NCI-H1694 (cell line): ENCODE results near the gene HSFX4.
"Not testable (repeated sequence)": the region's sequence is repeated elsewhere in the genome, so short reads cannot be mapped to it uniquely, and the experiment has no call there.

Source experiments
- DNase-seq: peaks from one replicate; lab custom pipeline; 2025; lab: John Stamatoyannopoulos, UW

The HSFX4 gene, protein sequence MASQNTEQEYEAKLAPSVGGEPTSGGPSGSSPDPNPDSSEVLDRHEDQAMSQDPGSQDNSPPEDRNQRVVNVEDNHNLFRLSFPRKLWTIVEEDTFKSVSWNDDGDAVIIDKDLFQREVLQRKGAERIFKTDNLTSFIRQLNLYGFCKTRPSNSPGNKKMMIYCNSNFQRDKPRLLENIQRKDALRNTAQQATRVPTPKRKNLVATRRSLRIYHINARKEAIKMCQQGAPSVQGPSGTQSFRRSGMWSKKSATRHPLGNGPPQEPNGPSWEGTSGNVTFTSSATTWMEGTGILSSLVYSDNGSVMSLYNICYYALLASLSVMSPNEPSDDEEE

DNA sequence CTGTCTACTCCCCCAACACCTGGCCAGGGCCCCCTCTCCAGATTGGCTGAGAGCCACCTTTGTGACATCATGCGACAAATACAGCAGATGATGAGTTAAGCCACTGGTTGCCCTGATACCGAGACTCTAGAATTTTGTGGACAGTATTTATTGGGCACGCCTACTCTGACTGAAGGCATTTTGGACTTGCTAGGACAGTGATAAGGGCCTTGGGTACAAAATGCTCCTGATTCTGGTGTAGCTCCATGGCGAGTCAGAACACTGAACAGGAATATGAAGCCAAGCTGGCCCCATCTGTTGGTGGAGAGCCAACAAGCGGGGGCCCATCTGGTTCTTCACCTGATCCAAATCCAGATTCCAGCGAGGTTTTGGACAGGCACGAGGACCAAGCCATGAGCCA is at the start of gene HSFX4:
Gene HSFX4 (plus strand): TSS at position 174 of the 400 bp plus-strand sequence. CDS start 72 bp downstream, at position 246.
- DNase-seq = not testable (repeated sequence)

DNA sequence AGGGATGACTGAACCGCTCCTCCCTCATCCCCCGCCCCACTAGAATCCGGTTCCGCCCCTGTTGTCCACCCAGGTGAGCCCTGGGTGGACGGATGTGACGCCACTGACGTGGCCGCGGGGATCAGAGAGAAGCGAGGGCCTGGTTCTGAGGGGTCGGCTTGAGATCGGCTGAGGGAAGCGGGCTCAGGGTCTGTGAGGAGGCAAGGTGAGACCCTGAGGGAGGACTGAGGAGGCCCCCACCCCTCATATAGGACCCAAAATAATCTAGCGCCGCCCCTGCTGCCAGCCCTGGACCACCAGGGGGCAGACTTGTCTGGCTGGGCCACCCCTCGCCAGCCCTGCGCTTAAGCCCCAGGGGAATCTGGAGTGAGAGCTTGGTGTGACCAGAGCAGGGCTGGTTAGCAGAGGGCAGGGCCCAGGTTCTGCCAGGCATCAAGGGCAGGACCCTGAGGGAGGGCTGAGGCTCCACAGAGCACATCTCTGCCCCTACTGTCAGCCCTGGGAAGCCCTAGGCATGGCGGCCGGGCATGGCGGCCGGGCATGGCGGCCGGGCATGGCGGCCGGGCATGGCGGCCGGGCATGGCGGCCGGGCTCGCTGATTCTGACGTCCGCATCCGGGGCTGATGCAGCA is 48.2 kb upstream of the HSFX4 start, which contains the start of gene MAGEA8:
Gene MAGEA8 (plus strand): TSS at position 103 of the 631 bp plus-strand sequence. CDS start 3,090 bp downstream, outside the sequence.
- DNase-seq = no peak

DNA sequence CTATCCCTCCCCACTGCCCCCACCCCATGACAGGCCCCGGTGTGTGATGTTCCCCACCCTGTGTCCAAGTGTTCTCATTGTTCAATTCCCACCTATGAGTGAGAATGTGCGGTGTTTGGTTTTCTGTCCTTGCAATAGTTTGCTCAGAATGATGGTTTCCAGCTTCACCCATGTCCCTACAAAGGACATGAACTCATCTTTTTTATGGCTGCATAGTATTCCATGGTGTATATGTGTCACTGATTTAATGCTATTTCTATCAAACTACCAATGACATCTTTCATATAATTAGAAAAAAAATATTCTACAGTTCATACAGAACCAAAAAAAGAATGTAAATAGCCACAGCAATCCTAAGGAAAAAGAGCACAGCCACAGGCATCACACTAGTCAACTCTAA is 38.5 kb upstream of the HSFX4 start:
- not testable (repeated sequence) for DNase-seq

DNA sequence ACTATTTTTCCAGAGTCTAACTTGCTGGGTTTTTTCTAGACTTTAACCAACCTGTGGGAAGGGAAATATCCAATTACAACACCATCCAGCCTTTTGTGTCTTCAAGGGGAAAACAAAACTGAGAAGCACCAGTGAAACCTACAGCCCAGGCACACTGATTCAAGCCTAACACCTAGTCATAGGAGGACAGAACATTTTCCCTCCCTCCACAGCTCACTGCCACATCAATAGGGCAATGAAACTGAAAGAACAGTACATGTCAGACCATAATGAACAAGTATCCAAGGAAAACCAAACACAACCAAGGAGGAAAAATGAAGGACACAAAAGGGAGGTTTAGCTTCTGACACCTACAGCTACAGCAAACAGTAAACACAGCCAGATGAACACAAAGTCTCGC is 30.8 kb upstream of the HSFX4 start:
- no peak for DNase-seq

DNA sequence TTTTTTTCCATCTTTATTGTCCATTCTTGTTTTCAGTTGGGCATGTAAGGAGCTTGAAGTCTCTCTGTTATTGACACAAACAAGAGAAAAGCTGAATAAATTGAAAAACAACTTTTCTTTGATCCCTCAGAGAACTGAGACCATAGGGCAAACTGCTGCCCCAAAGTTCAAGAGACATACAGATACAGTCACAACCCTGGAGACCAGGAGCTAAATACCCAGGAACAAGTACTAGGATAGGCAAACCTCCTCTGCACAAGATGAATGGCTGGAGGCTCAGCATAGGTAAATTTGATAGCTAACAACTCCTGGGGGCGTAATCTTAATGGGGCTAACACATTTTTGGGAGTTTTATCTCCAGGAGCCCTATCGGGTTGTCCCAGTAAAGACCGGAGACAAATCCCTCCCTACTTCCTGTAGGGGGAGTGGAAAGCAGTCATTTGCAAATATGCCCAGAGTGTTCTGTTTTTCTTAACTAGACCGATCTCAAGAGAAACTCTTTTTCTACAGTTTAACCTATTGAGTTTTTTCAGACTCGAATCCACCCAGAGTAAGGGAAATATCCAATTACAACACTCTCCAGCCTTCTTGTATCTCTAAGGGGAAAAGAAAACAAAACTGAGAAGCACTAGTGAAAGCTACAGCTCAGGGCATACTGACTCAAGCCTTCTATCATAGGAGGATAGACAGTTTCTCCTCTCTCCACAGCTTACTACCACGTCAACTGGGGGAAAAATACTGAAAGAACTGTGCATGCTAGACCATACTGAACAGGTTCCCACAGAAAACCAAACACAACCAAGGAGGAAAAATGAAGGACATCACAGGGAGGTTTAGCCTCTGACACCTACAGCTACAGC is 25.3 kb upstream of the HSFX4 start:
- no peak for DNase-seq

DNA sequence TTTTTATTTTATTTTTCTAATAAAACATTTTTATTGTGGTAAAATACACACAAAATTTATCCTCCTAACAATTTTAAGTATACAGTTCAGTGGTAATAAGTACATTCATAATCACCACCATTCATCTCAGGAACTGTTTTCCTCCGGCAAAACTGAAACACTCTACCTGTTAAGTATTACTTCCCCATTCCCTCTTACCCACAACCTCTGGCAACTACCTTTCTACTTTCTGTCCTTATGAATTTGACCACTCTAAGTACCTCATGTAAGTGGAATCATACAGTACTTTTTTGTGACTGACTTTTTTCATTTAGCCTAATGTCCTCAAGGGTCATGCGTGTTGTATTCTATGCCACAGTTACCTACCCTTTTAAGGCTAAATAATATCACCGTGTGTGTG is 21.1 kb upstream of the HSFX4 start:
- DNase-seq = no peak

DNA sequence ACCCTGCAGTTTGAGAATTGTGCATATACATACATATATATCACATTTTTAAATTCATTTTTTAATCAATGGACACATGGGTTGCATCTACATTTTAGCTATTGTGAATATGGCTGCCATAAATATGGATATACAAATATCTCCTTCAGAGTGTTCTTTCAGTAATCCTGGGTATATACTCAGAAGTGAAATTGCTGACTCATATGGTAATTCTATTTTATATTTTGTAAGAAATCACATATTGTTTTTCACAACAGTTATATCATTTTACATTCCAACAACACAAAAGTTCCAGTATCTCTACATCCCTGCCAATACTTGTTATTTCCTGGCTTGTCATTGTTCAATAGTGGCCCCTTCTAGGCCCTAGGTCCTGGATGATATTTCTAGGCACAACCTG is 20.6 kb upstream of the HSFX4 start:
- DNase-seq = no peak

DNA sequence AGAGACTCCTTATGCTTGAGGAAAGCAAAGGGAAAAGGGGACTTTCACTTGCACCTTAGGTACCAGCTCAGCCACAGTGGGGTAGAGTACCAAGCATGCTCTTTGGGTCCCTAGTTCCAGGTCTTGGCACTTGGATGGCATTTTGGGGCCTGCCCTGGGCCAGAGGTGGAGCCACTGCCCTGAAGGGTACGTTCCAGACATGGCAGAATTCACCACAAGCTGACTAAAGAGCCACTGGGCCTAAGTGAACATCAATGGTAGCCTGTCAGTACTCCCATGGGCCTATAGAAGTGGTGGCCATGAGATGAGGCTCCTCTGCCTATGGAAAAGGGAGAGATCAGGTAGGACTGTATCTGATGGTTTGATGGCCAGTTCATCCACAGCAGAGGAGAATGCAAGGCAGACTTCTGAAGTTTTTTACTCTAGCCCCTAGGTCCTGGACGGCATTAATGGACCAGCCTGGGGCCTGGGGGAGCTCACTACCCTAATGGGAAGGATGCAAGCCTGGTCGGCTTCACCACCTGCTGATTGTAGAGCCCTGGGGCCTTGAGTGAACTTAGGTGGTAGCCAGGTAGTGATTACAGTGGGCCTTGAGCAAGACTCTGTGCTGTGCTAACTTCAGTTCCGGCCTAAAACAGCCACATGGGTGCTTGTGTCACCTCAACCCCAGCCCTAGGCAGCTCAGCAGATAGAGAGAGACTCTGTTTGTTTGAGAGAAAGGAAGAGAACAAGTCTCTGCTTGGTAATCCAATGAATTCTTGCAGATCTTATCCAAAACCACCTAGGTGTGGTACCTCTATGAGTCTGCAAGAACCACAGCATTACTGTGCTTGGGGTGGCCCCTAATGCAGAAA is 19.8 kb upstream of the HSFX4 start:
- no peak for DNase-seq

DNA sequence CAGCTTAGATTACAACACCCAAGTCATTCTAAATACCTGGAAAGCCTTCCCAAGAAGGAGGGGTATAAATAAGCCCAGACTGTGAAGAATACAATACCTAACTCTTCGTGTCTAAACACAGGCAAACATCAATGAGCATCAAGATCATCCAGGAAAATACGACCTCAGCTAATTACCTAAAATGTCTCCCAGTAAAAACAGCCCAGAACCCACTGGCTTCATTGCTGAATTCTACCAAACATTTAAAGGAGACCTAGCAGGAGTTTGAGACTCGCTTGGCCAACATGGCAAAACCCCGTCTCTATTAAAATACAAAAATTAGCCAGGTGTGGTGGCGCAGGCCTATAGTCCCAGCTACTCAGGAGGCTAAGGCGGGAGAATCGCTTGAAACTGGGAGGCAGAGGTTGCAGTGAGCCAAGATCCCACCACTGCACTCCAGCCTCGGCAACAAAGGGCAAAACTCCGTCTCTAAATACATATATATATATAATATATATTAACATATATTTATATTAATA is 19.1 kb upstream of the HSFX4 start:
- no peak for DNase-seq

DNA sequence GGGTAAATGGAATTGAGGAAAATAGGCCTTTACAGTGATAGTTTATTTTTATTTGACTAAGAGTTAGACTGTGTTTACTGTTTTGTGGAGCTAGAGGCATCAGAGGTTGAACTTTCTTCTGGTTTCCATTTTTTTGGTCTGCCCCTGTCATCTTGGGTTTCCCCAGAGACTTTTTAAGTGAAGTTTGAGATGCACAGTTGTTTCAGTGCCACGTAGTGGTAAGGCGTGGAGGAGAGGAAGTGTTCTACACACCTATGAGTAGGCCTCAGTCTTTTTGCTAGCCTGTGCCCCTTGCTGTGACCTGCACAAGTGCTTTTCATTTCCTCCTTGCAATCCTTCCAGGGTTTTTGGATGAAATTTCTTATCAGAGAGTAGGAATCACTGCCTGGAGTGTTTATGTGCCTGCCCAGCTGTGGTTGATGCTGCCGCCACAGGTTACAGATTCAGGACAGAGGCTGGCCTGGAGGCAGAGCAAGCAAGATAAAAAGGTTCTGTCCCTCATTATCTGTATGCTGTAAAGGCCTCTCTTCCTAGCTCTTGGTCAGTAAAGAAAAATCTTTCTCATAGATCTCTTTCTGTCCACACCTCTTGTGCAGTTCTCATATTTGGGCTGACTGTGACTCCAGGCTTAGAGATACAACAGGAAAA is 12.5 kb upstream of the HSFX4 start:
- DNase-seq = no peak

DNA sequence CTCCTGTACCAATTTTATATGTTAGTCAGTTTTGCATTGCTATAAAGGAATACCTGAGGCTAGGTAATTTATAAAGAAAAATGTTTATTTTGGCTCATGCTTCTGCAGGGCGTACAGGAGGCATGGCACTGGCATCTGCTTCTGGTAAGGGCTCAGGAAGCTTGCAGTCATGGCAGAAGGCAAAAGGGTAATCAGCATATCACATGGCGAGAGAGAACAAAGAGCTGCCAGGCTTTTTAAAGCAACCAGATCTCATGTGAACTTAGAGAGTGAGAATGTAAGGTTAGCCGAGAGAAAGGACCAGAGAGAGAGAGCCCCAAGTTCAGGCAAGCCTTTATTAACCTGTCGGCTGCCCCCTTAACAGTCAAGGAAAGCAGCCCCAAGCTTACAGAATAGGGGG is 5.5 kb upstream of the HSFX4 start:
- not testable (repeated sequence) for DNase-seq

DNA sequence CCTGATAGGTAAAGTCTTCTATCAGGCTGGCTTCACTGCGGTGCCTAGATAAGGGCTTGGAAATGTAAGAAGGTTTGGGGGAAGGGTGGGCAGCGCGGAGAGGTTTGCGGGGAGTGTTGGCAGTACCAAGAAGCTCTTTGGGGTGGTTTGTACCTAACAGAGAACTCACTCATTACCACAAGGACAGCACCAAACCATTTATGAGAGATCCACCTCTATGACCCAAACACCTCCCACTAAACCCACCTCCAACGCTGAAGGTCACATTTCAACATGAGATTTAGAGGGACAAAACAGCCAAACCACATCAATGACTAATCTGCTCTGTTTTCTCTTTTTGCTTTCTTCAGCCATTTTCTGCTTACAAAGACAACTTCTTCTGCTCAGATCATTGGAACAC is 4.9 kb upstream of the HSFX4 start:
- not testable (repeated sequence) for DNase-seq

DNA sequence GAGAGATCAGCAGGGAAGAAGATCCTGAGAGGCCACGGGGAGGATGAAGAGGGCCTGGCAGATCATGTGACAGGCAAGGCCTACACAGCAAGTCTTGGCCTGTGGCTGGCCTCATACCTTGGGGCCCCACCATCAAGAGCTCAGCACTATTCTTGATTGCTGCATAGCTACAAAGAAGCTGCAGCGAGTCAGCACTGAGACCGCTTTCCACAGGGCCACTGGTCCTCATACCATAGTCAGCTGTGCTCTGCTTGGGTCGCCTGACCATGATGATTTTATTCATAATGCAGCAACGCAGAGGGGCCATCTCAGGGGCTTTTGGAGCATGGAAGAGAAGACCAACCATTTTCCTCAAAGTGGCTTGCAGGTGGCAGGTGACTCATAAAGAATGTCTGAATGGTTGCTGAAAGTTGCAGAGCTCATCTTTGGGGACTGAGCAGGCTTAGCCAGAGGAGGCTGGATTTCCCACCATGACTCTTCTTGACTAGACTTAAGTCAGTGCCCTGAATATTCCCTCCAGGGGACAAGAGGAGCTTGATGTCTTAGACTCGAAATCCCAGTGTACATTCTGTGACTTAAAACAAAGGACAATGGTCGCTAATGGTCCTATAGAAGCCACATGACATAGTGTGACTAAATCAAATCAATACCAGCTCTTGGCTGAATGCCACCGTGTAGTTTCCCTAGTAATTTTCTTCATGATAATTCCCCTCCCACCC is 2.0 kb upstream of the HSFX4 start:
- not testable (repeated sequence) for DNase-seq

DNA sequence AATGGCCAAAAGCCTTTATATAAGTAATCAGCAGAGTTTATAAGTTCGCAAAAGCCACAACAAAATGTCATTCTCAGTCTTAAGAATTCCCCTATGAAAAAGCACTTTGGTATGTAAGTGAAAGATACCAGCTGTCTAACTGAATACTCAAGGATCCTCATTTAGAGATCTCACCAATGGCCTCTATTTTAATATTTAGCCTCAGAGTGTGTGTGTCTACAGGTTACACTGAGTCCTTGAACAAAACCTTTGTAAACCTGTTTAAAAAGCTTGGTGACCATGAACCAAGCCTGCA is 1.5 kb upstream of the HSFX4 start:
- not testable (repeated sequence) for DNase-seq

DNA sequence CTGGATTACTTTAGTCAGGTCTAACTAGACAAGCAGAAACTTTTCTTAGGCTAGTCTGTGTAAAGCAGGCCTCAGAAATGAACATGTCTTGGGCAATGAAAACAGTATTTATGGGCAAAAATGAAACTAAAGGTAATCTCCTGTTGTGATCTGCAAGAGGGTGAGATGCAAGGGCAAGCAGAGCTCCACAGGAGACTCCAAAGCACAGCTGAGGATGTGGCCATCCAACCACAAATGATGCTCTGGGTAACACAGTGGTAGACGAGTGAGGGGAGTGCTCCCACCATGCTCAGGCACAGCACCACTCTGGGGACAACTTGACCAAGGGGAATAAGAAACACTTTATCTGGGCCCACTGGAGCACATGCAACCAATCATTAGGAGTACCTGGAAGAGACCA is 738 bp upstream of the HSFX4 start:
- DNase-seq = not testable (repeated sequence)

DNA sequence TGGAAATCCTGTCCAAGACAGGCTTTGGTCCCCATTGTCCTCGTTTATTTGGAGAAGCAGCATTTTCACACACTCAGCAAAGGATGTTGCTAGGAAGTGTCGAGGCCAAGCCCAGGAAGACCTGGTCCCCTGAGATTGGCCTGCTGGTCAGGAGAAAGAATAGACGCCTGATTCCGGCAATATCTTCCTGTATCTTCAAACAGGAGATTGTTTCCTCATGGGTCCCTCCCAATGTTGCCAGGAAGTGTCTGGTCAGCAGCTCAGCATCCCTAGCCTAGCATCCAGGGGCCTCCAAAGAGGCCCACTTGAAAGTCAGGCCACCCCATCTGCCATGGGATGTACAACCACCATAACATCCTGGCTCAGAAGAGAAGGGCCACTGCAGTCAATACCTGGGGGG is 2.0 kb downstream of the HSFX4 start:
- not testable (repeated sequence) for DNase-seq

DNA sequence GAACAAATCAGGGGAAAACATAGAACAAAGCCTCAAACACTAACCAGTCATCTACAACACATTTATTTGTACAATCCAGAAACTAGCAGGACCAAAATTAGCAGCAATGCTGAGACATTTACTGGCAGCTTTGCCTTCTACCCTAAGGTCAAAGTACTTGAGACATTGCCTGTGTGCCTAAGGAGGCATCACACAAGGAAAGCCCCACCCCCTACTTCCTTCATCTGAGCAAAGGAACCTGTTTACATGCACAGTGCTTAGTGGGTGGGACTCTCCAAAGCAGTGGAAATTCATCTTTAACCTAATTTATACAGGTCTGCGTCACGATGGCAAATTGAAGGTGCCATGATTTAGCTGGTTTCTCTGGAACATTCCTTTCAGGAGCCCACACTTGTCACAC is 2.8 kb downstream of the HSFX4 start:
- not testable (repeated sequence) for DNase-seq

DNA sequence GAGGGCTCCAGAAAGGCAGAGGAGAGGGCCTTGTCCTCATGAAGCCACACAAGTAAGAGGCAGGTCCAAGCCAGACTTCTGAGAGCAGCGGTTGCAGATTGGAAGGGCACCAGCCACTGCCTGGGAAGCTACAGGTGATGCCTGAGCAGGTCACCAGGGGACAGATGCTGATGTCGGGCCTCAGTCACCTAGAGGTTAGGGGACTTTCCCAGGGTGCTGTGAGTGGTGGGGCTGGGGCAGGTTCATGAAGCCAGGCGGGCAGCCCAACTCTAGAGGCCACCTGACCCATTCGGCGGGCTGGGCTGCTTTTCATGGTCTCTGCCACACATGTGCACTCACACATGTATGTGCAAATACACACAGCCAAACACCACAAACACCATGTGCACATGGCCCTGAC is 3.6 kb downstream of the HSFX4 start:
- DNase-seq = not testable (repeated sequence)

DNA sequence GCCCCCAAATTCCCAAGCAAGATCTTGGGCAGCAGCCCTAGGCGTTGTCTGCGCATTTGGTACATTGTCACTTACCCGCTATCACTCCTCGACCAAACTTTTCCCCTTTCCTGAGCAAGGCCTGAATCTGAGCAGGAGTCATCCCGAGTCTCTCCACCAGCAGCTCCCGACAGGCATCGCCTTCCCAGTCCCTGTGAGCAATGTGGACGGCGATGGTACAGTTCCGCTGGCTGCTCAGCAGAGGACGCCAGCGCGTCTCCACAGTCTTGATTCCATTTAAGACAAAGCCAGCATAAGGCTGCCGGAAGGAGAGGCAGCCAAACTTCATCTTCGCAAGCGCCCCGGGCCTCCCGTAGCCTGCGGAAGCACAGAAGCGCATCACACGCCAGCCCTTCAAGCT is 4.2 kb downstream of the HSFX4 start:
- not testable (repeated sequence) for DNase-seq

DNA sequence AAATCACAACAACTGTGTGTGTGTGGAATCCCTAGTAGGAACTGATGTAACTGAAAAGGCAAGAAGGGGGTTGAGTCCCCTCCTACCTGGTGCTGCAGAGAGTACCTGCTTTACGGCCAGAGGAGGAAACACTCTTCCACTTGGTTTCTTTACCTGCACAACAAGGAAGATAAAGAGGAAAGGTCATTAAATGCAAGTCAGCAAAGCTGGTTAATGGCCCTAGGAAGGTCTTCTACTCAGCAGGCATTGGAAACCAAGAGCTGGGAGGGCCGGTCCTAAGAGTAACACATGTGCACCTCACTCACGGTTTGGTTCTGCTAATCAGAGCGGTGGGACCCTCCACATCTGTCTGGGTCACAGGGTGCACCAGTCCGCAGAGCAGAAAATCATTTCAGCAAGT is 8.0 kb downstream of the HSFX4 start:
- not testable (repeated sequence) for DNase-seq
